ENCODE measurements around the gene TEP1.
"Not testable (repeated sequence)": the region's sequence is repeated elsewhere in the genome, so short reads cannot be mapped to it uniquely, and the experiment has no call there.

TEP1 gene

DNA sequence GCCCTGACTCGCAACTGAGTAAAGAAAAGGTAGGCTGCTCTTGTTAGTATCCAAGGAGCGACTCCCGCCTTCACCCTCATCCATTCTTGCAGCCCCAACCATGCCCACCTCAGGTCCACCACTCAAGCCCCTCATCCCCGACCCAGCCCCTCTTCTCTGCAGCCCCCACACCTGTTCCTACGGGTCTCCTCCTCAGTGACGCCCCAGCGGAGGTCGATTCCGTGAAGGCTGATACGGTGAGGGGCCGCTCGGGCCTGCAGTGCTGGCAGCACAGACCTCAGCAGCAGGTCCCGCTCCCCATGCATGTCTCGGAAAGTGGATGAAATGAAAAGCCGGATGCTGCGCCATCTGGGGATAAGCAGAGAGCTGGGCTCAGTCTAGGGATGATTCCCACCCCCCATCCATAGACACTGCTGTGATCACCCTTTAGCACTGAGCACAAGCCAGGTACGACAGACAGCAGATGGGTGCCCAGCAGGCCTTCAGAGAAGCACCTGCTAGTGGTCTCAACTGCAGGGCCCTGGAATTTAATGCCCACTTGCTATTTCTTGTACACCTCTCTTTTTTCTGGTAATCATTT, 26.9 kb downstream of the TEP1 start:
- no peak for DNase-seq

DNA sequence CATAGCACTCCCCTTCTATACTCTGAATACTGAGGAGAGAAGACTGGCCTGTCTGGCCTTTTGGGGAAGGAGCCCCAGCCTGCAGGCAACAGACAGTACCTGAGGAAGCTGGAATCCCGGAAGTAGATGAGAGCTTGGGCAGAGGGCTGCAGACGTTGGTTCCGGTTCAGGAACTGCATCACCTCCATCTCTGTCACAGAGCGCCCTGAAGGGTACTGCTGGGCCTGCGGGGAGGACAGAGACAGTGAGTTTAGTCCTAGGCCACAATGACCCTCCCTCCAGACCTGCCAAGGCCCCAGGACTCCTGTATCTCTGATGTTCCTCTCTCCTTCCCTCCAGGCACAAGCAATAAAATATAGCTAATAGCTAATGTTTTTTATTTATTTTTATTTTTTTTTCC, 28.4 kb downstream of the TEP1 start:
- DNase-seq, result no peak

DNA sequence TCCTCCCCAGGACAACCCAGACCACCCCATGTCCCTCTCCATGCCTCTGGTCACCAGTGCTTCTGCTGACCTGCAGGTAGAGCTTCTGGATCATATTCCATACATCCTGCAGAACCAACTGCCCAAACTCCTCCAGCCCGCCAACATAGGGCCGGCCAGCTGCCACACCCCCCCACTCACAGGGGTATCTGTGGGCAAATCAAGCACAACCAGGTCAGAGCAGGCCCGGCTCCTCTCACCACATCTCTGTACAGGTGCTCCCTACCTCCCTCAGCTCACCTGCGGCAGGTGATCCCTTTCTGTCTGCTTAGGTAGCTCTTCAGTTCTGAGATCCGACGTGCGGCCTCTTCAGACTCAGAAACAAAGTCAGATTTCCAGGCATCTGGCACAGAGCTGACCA, 29.0 kb downstream of the TEP1 start:
- no peak for DNase-seq

DNA sequence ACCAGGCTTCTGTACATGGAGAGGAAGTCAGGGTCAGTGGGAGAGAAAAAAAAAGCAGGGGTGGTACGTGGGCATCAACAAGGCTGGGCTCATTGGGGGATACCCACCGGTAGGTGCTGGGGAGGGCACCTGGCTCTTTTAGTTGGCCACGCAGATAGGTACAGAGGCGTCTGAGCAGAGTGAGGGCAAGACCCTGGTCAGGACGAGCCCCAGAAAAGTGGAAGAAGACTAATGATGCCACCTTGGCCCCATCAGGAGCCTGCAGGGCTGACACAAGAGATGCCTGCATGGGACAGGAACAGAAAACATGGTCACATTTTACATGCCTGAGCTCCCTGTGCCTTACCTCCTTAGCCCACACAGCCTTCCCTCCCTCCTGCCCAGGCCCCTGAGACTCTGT, 29.7 kb downstream of the TEP1 start:
- no peak for DNase-seq

DNA sequence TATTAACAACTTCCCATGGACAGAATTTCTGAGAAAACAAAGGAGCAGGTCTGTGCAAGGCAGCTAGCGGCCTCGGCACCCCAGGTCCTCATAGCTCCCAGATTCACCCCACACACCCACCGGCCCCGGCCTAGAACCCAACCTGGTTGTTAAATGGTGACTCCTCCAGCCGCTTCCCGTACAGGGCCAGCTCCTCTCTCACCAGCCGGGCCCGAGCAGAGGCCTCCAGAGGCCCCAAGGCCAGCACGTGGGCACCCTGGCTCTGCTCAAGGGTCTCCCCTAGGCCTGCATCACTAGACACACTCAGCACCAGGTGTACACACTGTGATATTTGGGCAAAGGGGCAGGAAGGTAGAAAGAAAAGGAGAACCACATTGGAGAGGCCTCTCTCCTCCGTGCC, 30.3 kb downstream of the TEP1 start:
- no peak for DNase-seq

DNA sequence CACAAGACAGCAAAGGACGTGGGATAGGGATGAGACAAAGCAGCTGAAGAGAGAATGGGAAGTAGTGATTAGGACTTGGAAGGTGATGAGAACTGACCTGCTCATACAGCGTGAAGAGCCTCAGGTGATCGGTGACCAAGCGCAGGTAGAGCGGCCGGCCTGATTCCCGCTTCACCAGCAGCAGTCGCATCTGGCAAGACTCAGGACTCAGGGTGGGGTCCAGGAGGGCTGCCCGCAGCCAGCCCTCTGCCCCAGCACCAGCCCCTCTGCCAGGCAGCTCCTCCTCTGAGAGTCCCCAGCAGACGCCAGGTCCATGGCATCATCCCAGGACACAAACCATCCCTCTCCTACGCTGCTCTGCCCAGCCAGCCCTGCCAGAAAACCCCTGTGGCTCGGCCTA, 30.8 kb downstream of the TEP1 start:
- DNase-seq, result no peak

DNA sequence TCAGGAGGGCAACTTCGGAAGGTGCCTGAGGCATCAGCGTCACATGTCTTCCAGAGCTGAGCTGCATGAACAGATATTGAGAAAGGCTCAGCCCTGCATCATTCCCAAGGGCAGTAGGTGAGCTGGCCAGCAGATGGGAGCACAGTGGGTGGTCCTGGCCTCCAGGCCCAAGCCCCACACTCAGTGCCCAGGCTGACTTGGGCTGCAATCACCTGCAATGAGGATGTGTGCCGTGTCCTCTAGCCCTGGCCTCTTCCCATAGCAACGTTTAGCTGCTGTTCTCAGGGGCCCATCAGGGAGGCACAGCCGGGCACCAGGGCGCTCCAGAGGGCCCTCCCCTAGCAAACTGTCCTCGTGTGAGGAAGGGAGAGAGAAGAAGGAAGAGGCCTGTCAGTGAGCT, 32.0 kb downstream of the TEP1 start:
- no peak for DNase-seq

DNA sequence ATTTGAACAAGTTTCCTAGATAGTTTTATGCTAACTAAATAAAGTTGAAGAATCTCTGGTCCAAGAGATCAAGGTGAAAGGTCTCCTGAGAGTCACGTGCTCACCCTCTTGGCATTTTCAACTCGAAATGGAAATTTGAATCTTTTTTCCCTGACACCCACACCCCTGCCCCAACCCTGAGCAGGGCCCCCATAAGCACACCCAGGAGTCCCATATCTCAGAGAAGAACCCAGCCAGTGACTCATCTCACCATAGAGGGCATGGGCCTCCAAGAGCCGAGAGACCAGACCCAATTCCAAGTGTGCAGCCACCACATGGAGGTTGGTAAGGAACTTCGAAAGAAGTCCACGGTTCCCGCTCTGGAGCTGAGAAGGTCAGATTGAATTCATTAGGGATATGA, 32.6 kb downstream of the TEP1 start:
- no peak for DNase-seq

DNA sequence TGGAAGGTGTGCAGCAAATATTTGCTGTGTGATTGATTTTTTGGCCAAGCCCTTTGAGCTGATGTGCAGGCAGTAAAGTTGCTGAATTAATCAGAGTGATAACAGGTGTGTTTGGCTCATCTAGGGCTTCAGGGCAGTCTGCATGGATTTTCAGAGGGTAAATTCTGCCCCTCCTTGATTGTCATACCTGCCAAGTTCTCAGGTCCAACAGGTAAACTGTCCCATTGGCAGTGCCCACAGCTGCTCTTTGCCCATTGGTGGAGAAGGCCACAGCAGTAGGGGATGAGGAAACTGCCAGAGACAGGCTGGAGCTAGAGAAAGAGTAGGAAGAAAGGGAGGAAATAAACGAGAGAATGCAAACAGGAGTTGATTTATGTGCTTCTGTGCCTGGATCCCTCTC, 33.6 kb downstream of the TEP1 start:
- DNase-seq, result no peak

DNA sequence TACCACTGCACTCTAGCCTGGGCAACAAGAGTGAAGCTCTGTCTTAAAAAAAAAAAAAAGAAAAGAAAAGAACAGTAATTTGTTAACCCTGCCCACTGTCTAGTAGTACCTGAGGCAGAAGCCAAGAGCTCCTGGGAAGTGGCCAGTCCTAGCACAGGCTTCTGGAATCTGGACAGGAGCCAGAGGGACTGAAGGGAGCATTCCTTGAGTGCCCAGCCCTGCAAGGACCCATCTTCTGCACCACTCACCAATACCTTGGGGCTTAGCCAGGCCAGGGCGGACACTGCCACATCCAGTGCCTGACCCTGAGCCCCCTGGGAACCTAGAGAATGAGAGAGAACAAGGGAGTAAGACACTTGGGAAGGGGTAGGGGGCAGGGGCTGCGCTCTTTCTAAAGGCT, 36.1 kb downstream of the TEP1 start:
- DNase-seq, result no peak

DNA sequence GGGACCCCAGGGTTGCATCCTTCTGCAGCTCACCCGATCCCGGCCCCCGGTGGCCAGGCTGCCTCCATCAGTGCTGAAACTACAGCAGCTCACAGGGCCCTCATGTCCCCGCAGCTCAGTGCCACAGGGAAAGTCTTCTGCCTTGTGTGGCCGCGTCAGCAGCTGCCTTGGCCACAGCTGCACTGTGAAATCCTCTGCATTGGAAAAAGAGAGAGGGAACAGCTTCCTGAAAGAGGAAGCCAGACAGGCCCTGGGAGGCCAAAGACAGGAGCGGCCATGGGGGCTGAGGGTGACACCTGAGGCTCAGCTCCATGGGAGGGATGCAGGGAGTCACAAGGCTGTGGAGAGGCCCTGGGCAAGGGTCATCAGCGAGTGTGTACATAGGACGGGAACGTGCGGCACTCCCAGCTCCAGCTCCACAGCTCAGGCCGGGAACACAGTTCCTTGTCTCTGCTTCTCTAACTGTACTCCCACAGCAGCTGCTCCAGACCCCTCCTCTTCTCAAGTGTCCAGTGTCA, 37.2 kb downstream of the TEP1 start:
- no peak for DNase-seq

DNA sequence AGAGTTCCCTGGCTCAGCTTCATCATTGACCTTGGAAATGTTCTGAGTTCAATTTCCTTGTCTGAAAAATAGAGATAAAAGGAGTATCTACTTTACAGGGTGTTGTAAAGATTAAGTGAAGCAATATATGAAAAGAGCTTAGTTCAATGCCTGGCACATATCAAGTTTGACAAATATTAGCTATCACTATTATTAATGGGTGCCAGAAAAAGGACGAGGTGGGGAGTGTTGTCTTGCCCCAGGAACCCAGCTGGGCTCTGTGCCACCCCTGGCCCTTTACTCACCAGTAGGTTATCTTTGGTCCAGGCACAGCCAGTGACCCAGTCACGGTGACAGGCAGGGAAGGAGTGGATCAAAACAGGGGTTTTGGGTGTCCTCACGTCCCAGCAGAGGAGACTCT, 37.8 kb downstream of the TEP1 start:
- no peak for DNase-seq

DNA sequence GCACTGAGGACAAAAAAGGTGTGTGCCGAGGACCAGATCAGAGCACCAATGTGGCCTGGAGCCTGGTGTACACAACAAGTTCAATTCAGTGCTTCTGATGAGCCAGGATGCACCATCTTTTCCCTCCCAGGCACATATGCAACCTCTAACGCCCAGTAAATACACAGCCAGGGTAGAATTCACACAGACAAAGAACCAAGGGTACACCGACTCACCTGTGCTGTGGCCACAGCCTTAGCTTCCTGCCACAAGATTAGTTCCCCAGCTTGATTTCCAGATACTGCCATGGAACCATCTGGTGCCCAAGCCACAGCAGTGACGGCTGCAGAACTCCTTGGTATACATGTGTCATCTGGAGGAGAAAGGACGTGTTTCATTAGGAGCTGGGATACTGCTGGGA, 40.5 kb downstream of the TEP1 start:
- DNase-seq, result no peak

DNA sequence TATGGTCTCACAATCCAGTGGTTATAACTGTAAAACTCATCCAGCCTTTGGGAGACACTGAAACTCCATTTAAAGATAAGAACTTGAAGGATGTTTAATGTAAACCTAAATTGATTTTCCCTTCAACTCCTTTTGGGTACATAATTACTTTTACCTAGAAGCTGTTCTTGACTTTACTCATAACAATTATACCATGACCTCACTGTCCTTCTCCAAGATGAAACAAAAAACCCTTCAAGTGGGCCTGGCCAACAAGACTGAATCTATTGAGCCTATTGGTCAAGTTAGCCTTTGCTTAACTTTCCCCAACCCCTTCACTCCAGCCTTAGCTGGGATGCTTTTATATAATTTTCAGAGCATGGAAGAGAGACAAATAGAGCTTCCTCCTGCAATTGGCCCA, 47.4 kb downstream of the TEP1 start:
- no peak for DNase-seq

DNA sequence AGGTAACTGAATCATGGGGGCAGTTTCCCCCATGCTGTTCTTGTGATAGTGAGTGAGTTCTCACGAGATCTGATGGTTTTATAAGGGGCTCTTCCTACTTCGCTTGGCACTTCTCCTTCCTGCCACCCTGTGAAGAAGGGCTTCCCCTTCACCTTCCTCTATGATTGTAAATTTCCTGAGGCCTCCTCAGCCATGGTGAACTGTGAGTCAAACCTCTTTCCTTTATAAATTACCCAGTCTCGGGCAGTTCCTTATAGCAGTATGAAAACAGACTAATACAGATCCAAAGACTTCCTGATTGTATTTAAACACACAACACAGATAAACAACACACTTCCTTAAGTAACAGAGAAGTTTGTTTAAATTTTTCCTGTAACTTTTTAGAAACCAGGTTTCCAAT, 54.8 kb downstream of the TEP1 start:
- not testable (repeated sequence) for DNase-seq

DNA sequence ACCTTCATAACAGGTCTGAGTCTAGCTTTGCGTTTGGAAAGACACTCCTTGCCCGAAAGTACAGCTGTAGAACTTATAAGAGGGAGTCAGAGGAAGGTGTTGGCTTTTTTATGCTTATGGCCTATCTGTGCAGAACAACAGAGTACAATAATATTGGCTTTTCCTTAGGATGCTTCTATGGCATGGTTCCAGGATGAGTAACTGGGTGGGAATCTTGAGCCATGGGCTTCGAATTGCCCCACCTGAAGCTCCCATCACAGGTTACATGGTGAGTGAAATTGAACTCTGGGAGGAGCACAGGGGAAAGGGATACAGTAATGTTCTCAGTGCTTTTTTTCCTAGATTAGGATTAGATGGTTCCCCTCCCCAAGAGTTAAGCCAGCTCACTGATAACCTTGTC, 56.9 kb downstream of the TEP1 start:
- DNase-seq, result no peak

DNA sequence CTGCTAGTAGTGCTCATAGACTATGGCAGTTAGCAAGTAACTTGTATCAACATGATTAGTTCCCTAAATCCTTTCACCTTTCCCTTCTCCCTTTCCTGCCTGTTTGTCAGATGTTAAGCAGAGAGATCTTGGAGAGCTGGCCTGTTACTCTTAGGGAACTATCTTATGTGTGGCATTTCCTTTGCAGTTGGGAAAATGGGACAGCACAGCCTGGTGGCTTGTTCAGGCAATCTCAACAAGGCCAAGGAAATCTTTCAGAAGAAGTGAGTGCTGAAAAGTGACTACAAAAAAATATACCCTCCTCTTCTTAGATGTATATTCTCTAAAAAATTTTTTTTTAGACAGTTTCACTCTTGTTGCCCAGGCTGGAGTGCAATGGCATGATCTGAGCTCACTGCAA, 62.4 kb downstream of the TEP1 start:
- DNase-seq, result no peak

DNA sequence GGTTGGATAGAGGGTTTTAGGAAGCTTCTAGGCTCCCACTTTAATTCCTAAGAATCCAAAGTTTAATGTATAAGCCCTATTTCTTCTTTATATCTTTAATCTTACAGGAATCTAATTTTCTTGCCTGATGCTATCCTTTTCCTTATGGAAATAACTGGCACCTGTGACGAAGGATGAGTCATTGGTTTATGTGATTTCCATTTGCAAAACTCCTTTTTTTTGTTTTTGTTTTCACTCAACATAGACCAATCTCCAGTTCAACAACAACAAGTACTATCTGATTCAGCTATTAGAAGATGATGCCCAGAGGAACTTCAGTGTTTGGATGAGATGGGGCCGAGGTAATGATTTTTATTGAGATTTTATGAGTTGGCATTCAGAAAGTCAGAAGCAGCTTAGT, 63.0 kb downstream of the TEP1 start:
- DNase-seq, result no peak

DNA sequence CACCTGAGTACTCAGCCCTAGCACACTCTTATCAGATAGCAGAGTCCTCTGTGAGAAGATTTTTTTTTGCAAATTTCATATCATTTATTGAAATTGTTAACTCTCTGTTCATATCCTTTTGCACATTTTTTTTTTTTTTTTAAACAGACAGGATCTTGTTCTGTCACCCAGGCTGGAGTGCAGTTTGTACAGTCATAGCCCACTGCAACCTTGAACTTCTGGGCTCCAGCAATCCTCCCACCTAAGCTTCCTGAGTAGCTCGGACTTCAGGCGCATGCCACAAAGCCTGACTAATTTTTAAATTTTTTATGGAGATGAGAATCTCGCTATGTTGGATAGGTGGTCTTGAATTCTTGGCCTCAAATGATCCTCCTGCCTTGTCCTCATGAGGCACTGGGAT, 65.6 kb downstream of the TEP1 start:
- no peak for DNase-seq

DNA sequence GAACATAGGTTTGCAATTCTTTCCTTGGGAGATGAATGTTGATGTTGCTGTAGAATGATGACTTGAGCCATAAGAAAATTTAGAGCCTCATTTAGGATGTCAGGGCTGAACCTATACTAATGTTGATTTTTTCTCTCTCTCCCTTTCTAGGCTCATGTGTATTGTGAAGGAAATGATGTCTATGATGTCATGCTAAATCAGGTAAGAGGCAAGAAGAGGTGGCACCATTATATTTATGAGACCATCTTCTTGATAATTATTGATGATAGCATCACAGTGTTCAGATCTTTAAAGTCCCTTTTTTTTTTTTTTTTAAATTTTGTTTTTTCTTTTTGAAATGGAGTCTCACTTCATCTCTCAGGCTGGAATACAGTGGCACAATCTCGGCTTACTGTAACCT, 66.6 kb downstream of the TEP1 start:
- DNase-seq, result no peak

DNA sequence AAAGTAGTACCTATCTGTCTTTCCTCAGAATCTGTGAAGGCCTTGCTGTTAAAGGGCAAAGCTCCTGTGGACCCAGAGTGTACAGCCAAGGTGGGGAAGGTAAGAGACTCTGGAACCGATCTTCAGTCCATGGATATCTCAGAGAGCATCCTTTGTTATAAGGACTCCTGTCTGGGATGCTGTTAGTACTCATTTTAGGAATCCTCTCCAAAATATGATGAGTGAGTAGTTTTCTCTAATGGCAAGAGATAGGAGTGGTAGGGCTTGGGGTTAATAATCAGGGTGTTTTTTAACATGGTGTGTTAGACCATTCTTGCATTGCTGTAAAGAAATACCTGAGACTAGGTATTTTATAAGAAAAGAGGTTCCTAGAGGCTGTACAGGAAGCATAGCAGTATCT, 67.9 kb downstream of the TEP1 start:
- no peak for DNase-seq

DNA sequence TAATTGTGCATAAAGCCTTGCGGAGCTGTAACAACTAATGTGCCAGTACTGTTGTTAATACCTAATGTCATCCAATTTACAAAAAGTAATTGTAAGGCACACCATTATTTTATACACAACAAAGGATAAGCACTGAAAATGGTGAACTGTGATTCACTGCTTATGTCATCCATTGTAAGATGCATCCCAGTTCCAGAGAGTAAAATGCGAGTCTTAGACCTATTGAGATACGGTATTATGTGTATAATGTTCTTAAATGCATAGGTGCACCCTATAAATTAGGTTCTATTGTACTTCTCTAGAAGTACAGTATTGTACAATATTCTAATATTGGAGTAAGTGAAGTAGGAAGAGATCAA, 69.5 kb downstream of the TEP1 start:
- DNase-seq, result peak in 1 of 2 experiments; percentile 28

DNA sequence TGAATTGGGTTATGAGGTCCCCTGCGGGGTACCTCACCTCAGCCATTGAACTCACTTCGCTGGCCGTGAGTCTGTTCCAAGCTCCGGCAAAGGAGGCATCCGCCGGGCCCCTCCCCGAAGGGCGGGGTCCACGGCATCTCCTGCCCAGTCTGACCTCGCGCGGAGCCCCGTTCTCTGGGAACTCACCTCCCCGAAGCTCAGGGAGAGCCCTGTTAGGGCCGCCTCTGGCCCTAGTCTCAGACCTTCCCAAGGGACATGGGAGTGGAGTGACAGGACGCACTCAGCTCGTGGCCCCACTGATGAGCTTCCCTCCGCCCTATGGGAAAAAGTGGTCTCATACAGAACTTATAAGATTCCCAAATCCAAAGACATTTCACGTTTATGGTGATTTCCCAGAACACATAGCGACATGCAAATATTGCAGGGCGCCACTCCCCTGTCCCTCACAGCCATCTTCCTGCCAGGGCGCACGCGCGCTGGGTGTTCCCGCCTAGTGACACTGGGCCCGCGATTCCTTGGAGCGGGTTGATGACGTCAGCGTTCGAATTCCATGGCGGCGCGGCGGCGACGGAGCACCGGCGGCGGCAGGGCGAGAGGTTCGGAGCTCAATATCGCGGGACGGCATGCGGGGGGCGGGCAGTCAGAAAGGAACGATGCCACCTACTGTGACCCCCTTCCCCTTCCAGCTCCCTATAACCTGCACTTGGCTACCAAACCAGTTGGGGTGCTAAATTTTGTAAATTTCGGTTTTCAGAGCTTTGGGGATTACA, 70.0 kb downstream of the TEP1 start, which contains the start of gene PARP2:
Gene PARP2 (plus strand): TSS at position 544 of the 770 bp plus-strand sequence. CDS start 7 bp downstream, at position 551.
- peak; percentile 99 to 100 for DNase-seq

DNA sequence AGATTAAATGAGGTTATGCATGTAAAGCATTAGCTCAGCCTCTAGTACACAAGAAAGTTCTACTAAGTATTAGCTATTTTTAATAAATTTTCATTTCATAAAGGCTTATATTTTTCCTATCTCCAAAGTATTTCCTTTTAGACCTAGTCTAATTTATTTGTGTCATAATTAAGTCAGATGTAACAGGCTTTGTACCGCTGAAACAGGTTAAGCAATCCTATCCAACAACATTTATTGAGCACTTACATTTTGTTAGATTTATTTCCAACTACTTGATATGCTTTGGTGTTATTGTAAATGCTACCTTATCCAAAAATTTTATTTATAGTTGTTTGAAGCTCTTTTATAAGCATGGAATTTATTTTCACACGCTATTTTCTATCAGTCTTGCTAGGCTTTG, 71.7 kb downstream of the TEP1 start:
- DNase-seq, result no peak

DNA sequence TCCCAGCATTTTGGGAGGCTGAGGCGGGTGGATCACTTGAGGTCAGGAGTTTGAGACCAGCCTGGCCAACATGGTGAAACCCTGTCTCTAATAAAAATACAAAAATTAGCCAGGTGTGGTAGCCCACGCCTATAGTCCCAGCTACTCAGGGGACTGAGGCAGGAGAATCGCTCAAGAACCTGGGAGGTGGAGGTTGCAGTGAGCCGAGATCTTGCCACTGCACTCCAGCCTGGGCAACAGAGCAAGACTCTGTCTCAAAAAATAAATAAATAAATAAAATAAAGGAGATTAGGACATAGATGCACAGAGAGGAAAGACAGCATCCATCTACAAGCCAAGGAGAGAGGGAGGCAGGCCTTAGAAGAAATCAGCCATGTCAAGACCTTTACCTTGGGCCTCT, 72.3 kb downstream of the TEP1 start:
- not testable (repeated sequence) for DNase-seq

Measured in NCI-H2081 (cell line).